H1 (cell line): ENCODE measurements around the gene OR5C1. TPM values are rescaled to one million over a fixed set of nuclear protein-coding genes. Genes with fewer than 3 reads are reported as not detected.

Experiments used
- CHD7 ChIP-seq: fragments of 300-600 bp; sonication (generic); IDR thresholded peaks from 2 replicates; pipeline ENCODE4 v1.7.1; 2012; ENCODE audit warnings: low read length, moderate library complexity, mild to moderate bottlenecking, inconsistent platforms; ENCODE audit not compliant: insufficient replicate concordance
- polyA plus RNA-seq, 7 experiments: library from polyadenylated mRNA; depleted of rRNA in 3 of 7; stranded (reverse) in 5 of 7; unstranded in 2 of 7; fragments of >200 nt in 5 of 7; fragments of 200-250 nt in 2 of 7; gene quantifications; 1 replicate in 5 of 7; 2 replicates in 1 of 7; 4 replicates in 1 of 7; pipeline versions ENCODE4 v1.2.1 to v1.2.3, GENCODE V29; 2011 to 2013; ENCODE audit warnings: missing spikeins in 2 of 7, mixed read lengths in 2 of 7
- total RNA-seq: library from RNA; stranded (reverse); fragmentation: NEBNext Ultra II Directional; extraction: Animal tissue kit (Norgen Biotek cat#: 25700); gene quantifications from 2 replicates; pipeline ENCODE4 v1.2.1, GENCODE V29; 2021

The OR5C1 gene
- total and polyA plus RNA-seq, 2 of the 8 experiments (the other 6 are each of a cell fraction or from before 2014, with no cell fraction given) = not detected

- TF ChIP-seq CHD7 = no peak
Measured at GRCh38 chr9:122821278-122821943, 32.7 kb downstream of the OR5C1 start (continued).
